Naive thymus-derived CD4-positive, alpha-beta T cell (primary cell): ENCODE data around the gene BEST4. TPM values are rescaled to one million over a fixed set of nuclear protein-coding genes. Genes with fewer than 3 reads are reported as not detected.
A peak's percentile ranks its signal among the peaks of the same experiment; 100 is the strongest.

ENCODE experiments used
- ATAC-seq: fragments of 150-1000 bp; cut with Tn5 transposase; 2 replicates; pipeline ENCODE4 v1.10.0; 2021; ENCODE audit warnings: mild to moderate bottlenecking, moderate library complexity
- CTCF ChIA-PET: fragments of 350-600 bp; sonication (Branson Sonifier 250); formaldehyde crosslinking; loops from one replicate; lab custom pipeline; 2021; ENCODE audit warnings: antibody characterized with exemption; lab: Charles Lee
- POLR2A ChIA-PET: fragments of 350-600 bp; sonication (Branson Sonifier 250); formaldehyde crosslinking; loops from one replicate; lab custom pipeline; 2021; ENCODE audit warnings: antibody characterized with exemption, inconsistent platforms; lab: Charles Lee
- DNase-seq, 9 donors: peaks; one replicate each; pipeline versions ENCODE4 v3.0.0 to v3.0.0-alpha.2; 2020 to 2022; ENCODE audit warnings: mixed read lengths in 1 of 9
- H3K27ac ChIP-seq: one replicate; pipeline ENCODE4 v1.7.0; 2013; ENCODE audit warnings: mild to moderate bottlenecking, low read depth, low read length, moderate library complexity
- H3K27me3 ChIP-seq, 2 donors: one replicate each; pipeline ENCODE4 v1.7.0; 2013; ENCODE audit warnings: low read length in 2 of 2, mild to moderate bottlenecking in 2 of 2, moderate library complexity in 2 of 2; ENCODE audit not compliant: control insufficient read depth in 2 of 2, insufficient read depth in 2 of 2
- H3K36me3 ChIP-seq, 3 experiments: 1 replicate in 2 of 3; 2 replicates in 1 of 3; pipeline ENCODE4 v1.7.0; 2013; ENCODE audit warnings: low read length in 3 of 3, mild to moderate bottlenecking in 3 of 3, moderate library complexity in 1 of 3; ENCODE audit not compliant: insufficient read depth in 3 of 3, control insufficient read depth in 2 of 3
- H3K4me1 ChIP-seq, 2 donors: one replicate each; pipeline ENCODE4 v1.7.0; 2013; ENCODE audit warnings: low read length in 2 of 2, mild to moderate bottlenecking in 2 of 2, moderate library complexity in 1 of 2; ENCODE audit not compliant: control insufficient read depth in 2 of 2, insufficient read depth in 2 of 2
- H3K4me3 ChIP-seq: 2 replicates; pipeline ENCODE4 v1.7.0; 2013; ENCODE audit warnings: mild to moderate bottlenecking, low read length
- H3K9me3 ChIP-seq, 3 experiments: 1 replicate in 2 of 3; 2 replicates in 1 of 3; pipeline ENCODE4 v1.7.0; 2013; ENCODE audit warnings: low read length in 3 of 3; ENCODE audit not compliant: control insufficient read depth in 2 of 3
- H3K27ac Mint-ChIP-seq, 9 donors: one replicate each; pipeline ENCODE4 v1.8.0; 2020 to 2022; ENCODE audit warnings: mixed read lengths in 9 of 9, mild to moderate bottlenecking in 8 of 9, moderate library complexity in 5 of 9, inconsistent platforms in 2 of 9
- H3K27me3 Mint-ChIP-seq, 5 donors: one replicate each; pipeline ENCODE4 v1.8.0; 2021 to 2022; ENCODE audit warnings: mixed read lengths in 5 of 5, mild to moderate bottlenecking in 1 of 5
- H3K36me3 Mint-ChIP-seq, 5 donors: one replicate each; pipeline ENCODE4 v1.8.0; 2020 to 2022; ENCODE audit warnings: mixed read lengths in 5 of 5, mild to moderate bottlenecking in 3 of 5, inconsistent platforms in 1 of 5
- H3K4me1 Mint-ChIP-seq, 7 donors: one replicate each; pipeline ENCODE4 v1.8.0; 2020 to 2022; ENCODE audit warnings: mixed read lengths in 7 of 7, mild to moderate bottlenecking in 3 of 7, inconsistent platforms in 1 of 7
- H3K4me3 Mint-ChIP-seq, 10 donors: one replicate each; pipeline ENCODE4 v1.8.0; 2020 to 2022; ENCODE audit warnings: mild to moderate bottlenecking in 10 of 10, mixed read lengths in 10 of 10, moderate library complexity in 6 of 10, inconsistent platforms in 2 of 10
- H3K9me3 Mint-ChIP-seq, 11 donors: one replicate each; pipeline ENCODE4 v1.8.0; 2020 to 2022; ENCODE audit warnings: mixed read lengths in 11 of 11, mild to moderate bottlenecking in 4 of 11, inconsistent platforms in 1 of 11, moderate library complexity in 1 of 11
- intact Hi-C, 2 donors: fragments of 100-400 bp; cut with micrococcal nuclease; formaldehyde crosslinking; loops; one replicate each; pipeline ENCODE4 v1.15.1; 2023
- polyA plus RNA-seq, 2 donors: library from polyadenylated mRNA; unstranded; fragments of 300-500 nt; fragmentation: Illumina TruSeq; gene quantifications; one replicate each; pipeline ENCODE4 v1.2.3, GENCODE V29; 2021
- total RNA-seq, 6 experiments: library from RNA in 5 of 6; stranded (reverse) in 5 of 6; gene quantifications; 1 replicate in 5 of 6; 2 replicates in 1 of 6; pipeline ENCODE4 v1.2.3 and lab custom pipeline; 2021 to 2026

BEST4 gene
- total and polyA plus RNA-seq, 7 experiments from 2014 or later, result 0.72 to 1.4 (median 0.95) TPM; not detected in 1

GRCh38 chr1:44785501-44786137 is 2.4 kb downstream of the BEST4 start:
- ChIA-PET POLR2A (interaction anchor here (0.6 to 7.9 kb wide), 12 partner anchors 10 to 226 kb away, joined by 3 to 93 read pairs (median 6); partner anchors contain the start of genes BTBD19, DYNLT4, HECTD3 and PLK3), CTCF (interaction anchor here (0.6 to 3.0 kb wide), 11 partner anchors 8 to 708 kb away, joined by 3 to 16 read pairs (median 3); partner anchors contain the start of genes RNU5D-1, RPS8 and UROD)
- peak overlapping the region; percentile 58 for H3K27ac ChIP-seq
- H3K36me3 Mint-ChIP-seq, result peaks cover 0 to 15% (median 6%) of the 10 kb centered on the region in 5 donors
- DNase-seq, result no peak
- no peak for ATAC-seq
- peaks cover 0 to 10% (median 0%) of the 10 kb centered on the region in 3 experiments for H3K36me3 ChIP-seq
- peak overlapping the region; percentile 60 to 82 (median 76) for H3K4me3 Mint-ChIP-seq
- H3K27me3 ChIP-seq, result no peaks in the 10 kb centered on the region
- H3K4me3 ChIP-seq, result peak overlapping the region; percentile 64
- H3K27ac Mint-ChIP-seq, result peak overlapping the region in 8 of 9 donors; percentile 36 to 80 (median 72)
- H3K9me3 ChIP-seq, result no peaks in the 10 kb centered on the region
- intact Hi-C loops, result loop anchor here (1.0 to 5.0 kb wide), 7 partner anchors 10 to 227 kb away; partner anchors contain the start of genes KIF2C (in 1 of the 2), RNU5D-1 (in 1 of the 2), RPS8 (in 1 of the 2) and UROD (in 1 of the 2)
- H3K9me3 Mint-ChIP-seq, result peaks cover 0 to 2% (median 0%) of the 10 kb centered on the region in 11 donors
- peaks cover 20 to 25% of the 10 kb centered on the region in 2 donors for H3K4me1 ChIP-seq
- H3K27me3 Mint-ChIP-seq, result no peaks in the 10 kb centered on the region
- peaks cover 13 to 38% (median 29%) of the 10 kb centered on the region in 7 donors for H3K4me1 Mint-ChIP-seq

GRCh38 chr1:44785029-44785380 is 3.0 kb downstream of the BEST4 start:
- H3K36me3 Mint-ChIP-seq, result peaks cover 0 to 20% (median 12%) of the 10 kb centered on the region in 5 donors
- Histone ChIP-seq H3K36me3 (peaks cover 0 to 16% (median 0%) of the 10 kb centered on the region in 3 experiments), H3K4me3 (no peak overlapping the region), H3K9me3 (no peaks in the 10 kb centered on the region), H3K27ac (no peak overlapping the region), H3K4me1 (peaks cover 20 to 25% of the 10 kb centered on the region in 2 donors), H3K27me3 (no peaks in the 10 kb centered on the region)
- intact Hi-C loops, result loop anchor here (2.0 to 5.0 kb wide), 2 partner anchors 37 to 46 kb away; partner anchors contain the start of gene KIF2C (in 1 of the 2)
- peaks cover 0 to 2% (median 0%) of the 10 kb centered on the region in 11 donors for H3K9me3 Mint-ChIP-seq
- peak overlapping the region; percentile 44 to 83 (median 71) for H3K27ac Mint-ChIP-seq
- ChIA-PET CTCF (interaction anchor here (0.6 to 3.0 kb wide), 11 partner anchors 8 to 797 kb away, joined by 3 to 16 read pairs (median 4); partner anchors contain the start of genes EIF2B3, RNU5D-1 and RPS8), POLR2A (interaction anchor here (0.5 to 7.9 kb wide), 11 partner anchors 9 to 420 kb away, joined by 3 to 93 read pairs (median 9); partner anchors contain the start of genes BTBD19, DYNLT4, HECTD3 and PLK3)
- H3K4me1 Mint-ChIP-seq, result peaks cover 13 to 38% (median 29%) of the 10 kb centered on the region in 7 donors
- no peak for ATAC-seq
- peak overlapping the region; percentile 60 to 82 (median 76) for H3K4me3 Mint-ChIP-seq
- H3K27me3 Mint-ChIP-seq, result no peaks in the 10 kb centered on the region
- DNase-seq, result no peak

- ChIA-PET POLR2A (interaction anchor here (0.5 to 7.9 kb wide), 14 partner anchors 9 to 799 kb away, joined by 3 to 93 read pairs (median 6); partner anchors contain the start of genes BTBD19, DYNLT4, HECTD3 and PLK3), CTCF (interaction anchor here (0.6 to 3.0 kb wide), 10 partner anchors 9 to 798 kb away, joined by 3 to 16 read pairs (median 5); partner anchors contain the start of genes EIF2B3, RNU5D-1 and RPS8)
- ATAC-seq, result peak; percentile 33
- intact Hi-C loops, result loop anchor here (1.0 to 5.0 kb wide), 3 partner anchors 9 to 46 kb away; partner anchors contain the start of genes KIF2C (in 1 of the 2) and RPS8 (in 1 of the 2)
- DNase-seq, result peak in 2 of 9 donors; percentile 30 to 32
- Histone ChIP-seq H3K36me3 (peaks cover 0 to 18% (median 0%) of the 10 kb centered on the region in 3 experiments), H3K4me1 (peaks cover 20 to 25% of the 10 kb centered on the region in 2 donors), H3K4me3 (peak overlapping the region; percentile 34), H3K27ac (peak overlapping the region; percentile 63), H3K9me3 (no peaks in the 10 kb centered on the region), H3K27me3 (no peaks in the 10 kb centered on the region)
- Mint-ChIP-seq H3K27ac (peak overlapping the region; percentile 44 to 83 (median 71)), H3K27me3 (no peaks in the 10 kb centered on the region), H3K9me3 (peaks cover 0 to 2% (median 0%) of the 10 kb centered on the region in 11 donors), H3K4me3 (peak overlapping the region; percentile 74 to 82 (median 76)), H3K4me1 (peaks cover 13 to 38% (median 29%) of the 10 kb centered on the region in 7 donors), H3K36me3 (peaks cover 0 to 21% (median 13%) of the 10 kb centered on the region in 5 donors)
Observed at GRCh38 chr1:44784094-44785028, 3.6 kb downstream of the BEST4 start.

- Mint-ChIP-seq H3K4me3 (peak overlapping the region; percentile 62 to 82 (median 73)), H3K9me3 (peaks cover 0 to 2% (median 0%) of the 10 kb centered on the region in 11 donors), H3K27ac (peak overlapping the region in 8 of 9 donors; percentile 19 to 77 (median 58)), H3K36me3 (peaks cover 0 to 26% (median 13%) of the 10 kb centered on the region in 5 donors), H3K4me1 (peaks cover 13 to 44% (median 31%) of the 10 kb centered on the region in 7 donors), H3K27me3 (no peaks in the 10 kb centered on the region)
- no peaks in the 10 kb centered on the region for H3K27me3 ChIP-seq
- H3K36me3 ChIP-seq, result peaks cover 0 to 25% (median 0%) of the 10 kb centered on the region in 3 experiments
- H3K4me3 ChIP-seq, result peak overlapping the region; percentile 9
- H3K4me1 ChIP-seq, result peaks cover 20 to 25% of the 10 kb centered on the region in 2 donors
- H3K9me3 ChIP-seq, result no peaks in the 10 kb centered on the region
- DNase-seq (no peak), ATAC-seq (no peak)
- H3K27ac ChIP-seq, result peak overlapping the region; percentile 63
- intact Hi-C loops, result loop anchor here in 1 of 2 donors (1.0 to 2.0 kb wide), 2 partner anchors 8 to 45 kb away; partner anchors contain the start of genes KIF2C and RPS8
- CTCF ChIA-PET, result interaction anchor here (1.0 to 3.0 kb wide), 6 partner anchors 9 to 56 kb away, joined by 3 to 16 read pairs (median 6); partner anchors contain the start of genes PLK3, RNU5D-1 and RPS8
- POLR2A ChIA-PET, result interaction anchor here (0.6 to 7.9 kb wide), 11 partner anchors 8 to 800 kb away, joined by 3 to 93 read pairs (median 5); partner anchors contain the start of genes BTBD19, DYNLT4, PLK3 and RNU5D-1
Observed at GRCh38 chr1:44783697-44784093, 4.3 kb downstream of the BEST4 start.

GRCh38 chr1:44780583-44781121 is 7.3 kb downstream of the BEST4 start:
- Mint-ChIP-seq H3K36me3 (peaks cover 8 to 53% (median 24%) of the 10 kb centered on the region in 5 donors), H3K4me3 (no peak overlapping the region), H3K9me3 (peaks cover 0 to 2% (median 0%) of the 10 kb centered on the region in 11 donors), H3K27me3 (no peaks in the 10 kb centered on the region), H3K27ac (no peak overlapping the region), H3K4me1 (peaks cover 29 to 59% (median 47%) of the 10 kb centered on the region in 7 donors)
- no peak overlapping the region for H3K27ac ChIP-seq
- intact Hi-C loops, result no loop called here
- H3K9me3 ChIP-seq, result no peaks in the 10 kb centered on the region
- H3K36me3 ChIP-seq, result peaks cover 0 to 47% (median 7%) of the 10 kb centered on the region in 3 experiments
- no peaks in the 10 kb centered on the region for H3K27me3 ChIP-seq
- ATAC-seq (no peak), DNase-seq (no peak)
- no peak overlapping the region for H3K4me3 ChIP-seq
- peaks cover 22 to 36% of the 10 kb centered on the region in 2 donors for H3K4me1 ChIP-seq
- CTCF ChIA-PET, result interaction anchor here (1.2 kb wide), 1 partner anchor 63 kb away, joined by 3 read pairs; no protein-coding TSS in a partner anchor
- POLR2A ChIA-PET, result interaction anchor here (0.9 to 1.4 kb wide), 3 partner anchors 10 to 30 kb away, joined by 3 to 4 read pairs (median 4); no protein-coding TSS in a partner anchor
